Measurements from ENCODE around the gene CAMTA1.
"Not testable (repeated sequence)": the region's sequence is repeated elsewhere in the genome, so short reads cannot be mapped to it uniquely, and the experiment has no call there.

The CAMTA1 gene

DNA sequence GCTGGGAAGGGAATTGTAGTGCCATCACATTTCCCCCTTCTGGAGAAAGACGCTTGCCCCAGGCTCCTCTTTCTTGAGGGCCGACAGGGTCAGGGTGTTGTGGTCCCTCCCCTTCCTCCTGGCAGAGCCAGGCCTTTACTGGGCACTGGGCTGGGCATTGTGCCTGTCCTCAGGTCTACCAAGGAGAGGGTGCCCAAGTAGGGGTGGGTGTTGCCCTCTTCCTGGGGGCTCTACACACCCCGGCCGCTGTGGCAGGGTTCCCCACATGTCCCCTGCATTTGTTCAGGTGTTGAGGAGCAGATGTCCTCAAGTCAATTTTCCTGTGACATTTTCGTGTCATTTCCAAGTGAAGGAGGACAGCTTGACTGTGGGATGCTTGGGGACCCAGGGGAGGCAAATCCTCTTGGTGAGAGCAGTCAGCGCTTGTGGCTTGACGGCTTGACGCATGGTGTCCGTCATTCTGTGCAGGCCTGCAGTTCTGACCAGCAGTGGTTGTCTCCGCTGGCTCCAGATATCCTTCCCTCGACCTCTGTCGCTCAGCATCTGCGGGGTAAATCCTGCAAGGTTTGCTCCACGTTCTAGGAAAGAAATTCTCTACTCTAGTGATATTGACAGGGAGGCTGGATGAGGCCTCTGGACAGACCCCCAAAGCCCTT is 804.0 kb downstream of the CAMTA1 start:
- no peak for DNase-seq

DNA sequence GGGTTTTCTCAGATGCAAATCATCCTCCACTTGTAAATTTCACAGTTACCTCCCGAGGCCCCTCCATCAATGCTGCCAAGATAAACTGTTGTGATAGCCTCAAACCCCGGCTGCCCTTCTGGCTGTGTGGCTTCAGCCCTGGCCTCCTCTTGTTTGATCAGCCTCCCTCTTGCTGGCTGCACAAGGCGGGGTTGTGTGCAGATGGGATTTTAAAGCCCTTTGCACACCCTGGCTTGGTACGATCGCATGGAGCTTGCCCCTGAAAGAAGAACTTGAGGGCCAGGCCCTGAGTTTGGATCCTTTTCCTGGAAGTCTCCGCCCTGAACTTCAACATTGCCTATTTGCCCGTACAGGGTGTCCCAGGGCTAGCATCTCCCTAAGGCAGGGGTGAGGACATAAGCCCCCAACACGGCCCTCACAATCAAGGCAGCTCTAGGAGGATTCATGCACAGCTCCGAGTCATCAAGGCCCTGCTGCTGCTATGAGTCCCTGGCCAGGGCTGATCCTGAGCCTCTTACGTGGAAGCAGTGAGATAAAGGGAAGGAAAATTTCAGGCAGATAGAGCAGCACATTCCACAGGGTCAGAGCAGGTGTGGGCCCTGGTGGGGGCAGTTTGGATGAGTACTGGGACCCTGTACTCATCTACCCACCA is 804.6 kb downstream of the CAMTA1 start:
- no peak for DNase-seq

DNA sequence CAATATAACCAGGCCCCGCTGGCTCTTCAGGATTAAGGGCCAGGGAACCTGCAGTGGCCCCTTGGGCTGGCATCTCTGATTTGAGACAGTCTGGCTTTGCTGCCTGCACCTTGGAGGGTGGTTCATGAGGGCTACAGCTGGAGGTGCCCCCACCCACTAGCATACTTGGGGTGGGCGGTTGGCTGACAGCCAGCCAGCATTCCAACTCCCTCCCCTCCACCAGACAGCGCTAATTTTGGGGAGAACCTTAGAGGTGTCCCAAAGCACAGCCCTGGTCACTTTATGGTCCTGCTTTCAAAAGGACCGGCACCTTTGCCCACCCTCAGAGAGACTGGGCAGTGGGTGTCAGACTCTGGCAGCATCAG is 805.2 kb downstream of the CAMTA1 start:
- no peak for DNase-seq

DNA sequence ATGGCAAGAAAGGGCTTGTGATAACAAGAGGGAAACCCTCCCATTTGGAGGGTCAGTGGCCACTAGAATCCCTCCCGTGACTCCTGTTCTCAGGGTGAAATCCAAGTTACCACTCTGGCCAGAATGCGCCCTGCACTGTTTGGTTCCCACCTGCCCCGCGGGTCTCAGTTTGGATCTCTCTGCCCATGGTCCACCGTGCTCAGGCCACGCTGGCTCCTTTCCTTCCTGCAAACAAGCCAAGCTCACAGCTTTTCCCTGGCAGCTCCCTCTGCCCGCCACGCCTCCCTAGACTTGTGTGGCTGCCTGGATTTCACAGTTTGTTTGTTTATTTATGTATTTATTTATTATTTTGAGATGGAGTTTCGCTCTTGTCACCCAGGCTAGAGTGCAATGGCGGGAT is 806.3 kb downstream of the CAMTA1 start:
- DNase-seq: no peak

DNA sequence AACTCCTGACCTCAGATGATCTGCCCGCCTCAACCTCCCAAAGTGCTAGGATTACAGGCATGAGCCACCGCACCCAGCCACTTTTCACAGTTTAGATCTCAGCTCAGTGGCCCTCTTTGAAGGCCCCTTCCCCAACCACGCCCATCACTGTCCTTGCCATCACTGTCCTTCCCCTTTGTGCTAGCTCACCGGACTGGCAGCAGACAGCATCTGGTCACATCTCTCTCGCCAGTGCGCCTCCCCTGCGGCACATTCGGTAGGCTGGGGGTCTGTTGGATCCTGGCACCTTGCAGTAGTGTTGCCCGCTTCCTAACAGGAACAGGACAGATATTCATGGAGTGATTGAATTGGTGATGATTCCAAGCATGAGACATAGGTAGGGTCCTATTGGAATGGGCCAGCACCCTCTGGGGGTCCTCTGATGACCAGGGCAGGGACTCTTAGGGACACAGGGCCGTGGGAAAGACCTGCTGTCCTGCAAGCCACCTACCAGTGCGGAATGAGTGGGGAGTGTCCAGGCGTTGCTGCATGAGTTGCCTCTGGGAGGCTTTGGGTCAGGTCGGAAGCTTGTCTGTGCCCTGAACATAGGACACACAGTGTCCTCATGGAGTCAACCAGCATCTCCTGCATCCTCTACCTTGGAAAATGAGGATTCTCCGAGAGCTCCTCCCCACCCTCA is 807.0 kb downstream of the CAMTA1 start:
- DNase-seq: no peak

DNA sequence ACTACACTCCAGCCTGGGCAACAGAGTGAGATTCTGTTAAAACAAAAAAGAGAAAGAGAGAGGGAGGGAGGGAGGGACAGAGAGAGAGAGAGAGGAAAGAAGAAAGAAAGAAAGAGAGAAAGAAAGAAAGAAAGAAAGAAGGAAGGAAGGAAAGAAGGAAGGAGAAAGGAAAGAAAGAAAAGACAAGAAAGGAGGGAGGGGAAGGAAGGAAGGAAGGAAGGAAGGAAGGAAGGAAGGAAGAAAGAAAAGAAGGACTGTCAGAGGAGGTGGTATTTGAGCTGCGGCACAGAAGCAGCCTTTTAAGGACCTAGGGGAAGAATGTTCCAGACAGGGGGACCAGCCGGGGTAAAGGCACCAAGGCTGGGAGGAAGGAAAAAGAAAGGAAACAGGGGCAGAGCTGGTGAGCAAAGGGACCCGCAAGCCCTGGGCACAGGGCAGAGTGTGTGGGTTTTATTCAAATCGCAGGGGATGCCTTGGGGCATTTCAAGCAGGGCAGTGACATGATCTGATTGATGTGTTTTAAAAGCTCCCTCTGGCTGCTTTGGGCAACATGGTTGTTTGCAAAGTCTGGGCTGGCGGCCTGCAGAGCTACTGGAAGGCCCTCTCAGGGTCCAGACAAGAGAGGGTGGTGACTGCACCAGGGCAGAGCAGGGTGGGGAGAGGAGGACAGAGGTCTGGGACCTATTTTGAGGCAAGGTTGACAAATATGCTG is 808.9 kb downstream of the CAMTA1 start:
- DNase-seq: no peak

DNA sequence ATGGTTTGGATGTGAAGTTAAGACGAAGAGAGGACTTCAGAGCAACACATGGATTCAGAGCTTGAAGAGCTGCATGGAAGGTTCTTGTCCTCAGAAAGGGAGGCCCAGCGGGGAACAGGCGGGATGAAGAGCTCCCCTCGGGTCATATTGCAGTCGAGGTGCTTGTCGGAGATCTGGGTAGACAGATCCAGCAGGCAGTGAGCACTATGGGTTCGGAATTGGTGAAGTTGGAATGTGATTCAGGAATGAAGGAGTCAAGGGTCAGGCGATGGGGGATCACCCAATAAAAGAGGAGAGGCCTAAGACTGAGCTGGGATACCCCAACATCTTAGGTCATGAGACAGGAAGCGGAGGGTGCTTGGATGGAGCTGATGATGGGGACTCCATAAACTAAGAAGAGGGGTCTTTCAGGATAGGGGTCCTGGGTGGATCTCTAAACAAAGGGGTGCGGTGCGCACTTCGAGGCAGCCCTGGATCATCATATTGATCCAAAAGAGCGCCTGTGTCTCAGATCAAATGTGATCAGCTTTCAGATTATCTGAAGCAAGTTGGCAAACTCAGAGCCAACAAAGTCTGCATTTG is 809.6 kb downstream of the CAMTA1 start:
- no peak for DNase-seq

DNA sequence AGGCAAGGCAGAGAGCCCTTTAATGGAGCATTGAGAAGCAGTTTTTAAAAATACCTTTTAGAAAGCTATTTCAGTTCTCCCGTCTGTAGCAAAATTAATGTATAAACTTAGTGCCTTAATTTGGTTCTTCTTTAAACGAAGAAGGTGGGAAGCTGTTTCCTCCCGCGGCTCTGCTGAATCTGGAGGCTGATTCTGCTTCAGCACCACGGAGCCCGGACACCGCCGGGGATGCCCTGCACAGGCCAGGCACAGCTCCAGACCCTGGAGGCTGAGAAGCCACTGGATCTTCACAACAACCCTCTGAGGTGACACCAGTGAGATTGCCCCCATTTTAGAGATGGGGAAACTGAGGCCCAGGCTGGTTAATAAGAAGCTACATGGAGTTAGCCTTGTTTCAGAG is 810.1 kb downstream of the CAMTA1 start:
- DNase-seq: no peak

DNA sequence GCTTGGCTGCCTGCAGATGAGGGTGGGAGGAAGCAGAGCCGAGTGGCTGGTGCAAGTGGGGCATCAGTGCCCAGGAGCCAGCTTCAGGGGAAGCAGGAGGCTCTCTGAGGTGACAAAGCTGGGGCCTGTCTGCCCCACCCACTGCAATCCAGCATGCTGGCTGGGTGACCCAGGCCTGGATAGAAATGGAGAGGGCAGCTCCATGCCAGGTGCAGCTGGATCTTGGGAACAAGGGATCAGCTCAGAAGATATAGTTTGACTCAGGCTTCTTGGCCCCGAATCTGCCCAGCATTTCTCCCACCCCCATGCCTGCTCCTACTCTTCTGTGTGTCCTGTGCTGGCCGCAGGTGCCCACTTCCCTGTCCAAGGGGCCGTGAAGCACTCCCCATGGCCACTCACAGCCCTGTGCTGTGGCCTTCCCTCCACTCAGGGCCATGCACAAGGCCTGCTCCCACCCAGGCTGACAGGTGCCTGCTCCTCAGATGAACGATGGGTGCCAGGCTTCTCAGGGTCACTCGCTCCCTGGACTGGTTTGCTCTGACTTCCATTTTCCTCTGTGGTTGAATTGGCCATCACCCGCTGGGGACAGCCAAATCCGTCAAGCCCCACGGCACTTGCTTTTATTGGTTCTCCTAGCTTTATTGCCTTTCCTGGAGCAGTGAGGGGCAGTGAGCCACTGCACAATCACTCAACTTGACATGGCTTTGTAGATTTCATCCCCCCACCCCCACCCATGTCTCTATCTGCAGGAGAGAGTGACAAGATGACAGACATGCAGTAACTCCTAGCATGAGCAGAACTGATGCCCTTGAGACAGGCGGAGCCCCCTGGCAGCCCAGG is 811.1 kb downstream of the CAMTA1 start:
- DNase-seq: no peak

DNA sequence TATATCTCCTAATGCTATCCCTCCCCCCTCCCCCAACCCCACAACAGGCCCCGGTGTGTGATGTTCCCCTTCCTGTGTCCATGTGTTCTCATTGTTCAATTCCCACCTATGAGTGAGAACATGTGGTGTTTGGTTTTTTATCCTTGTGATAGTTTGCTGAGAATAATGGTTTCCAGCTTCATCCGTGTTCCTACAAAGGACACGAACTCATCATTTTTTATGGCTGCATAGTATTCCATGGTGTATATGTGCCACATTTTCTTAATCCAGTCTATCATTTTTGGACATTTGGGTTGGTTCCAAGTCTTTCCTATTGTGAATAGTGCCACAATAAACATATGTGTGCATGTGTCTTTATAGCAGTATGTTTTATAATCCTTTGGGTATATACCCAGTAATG is 812.8 kb downstream of the CAMTA1 start:
- DNase-seq: not testable (repeated sequence)

DNA sequence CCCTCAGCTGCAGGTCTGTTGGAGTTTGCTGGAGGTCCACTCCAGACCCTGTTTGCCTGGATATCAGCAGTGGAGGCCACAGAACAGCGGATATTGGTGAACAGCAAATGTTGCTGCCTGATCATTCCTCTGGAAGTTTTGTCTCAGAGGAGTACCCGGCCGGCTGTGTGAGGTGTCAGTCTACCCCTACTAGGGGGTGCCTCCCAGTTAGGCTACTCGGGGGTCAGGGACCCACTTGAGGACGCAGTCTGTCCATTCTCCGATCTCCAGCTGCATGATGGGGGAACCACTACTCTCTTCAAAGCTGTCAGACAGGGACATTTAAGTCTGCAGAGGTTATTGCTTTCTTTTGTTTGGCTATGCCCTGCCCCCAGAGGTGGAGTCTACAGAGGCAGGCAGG is 819.7 kb downstream of the CAMTA1 start:
- DNase-seq: not testable (repeated sequence)

DNA sequence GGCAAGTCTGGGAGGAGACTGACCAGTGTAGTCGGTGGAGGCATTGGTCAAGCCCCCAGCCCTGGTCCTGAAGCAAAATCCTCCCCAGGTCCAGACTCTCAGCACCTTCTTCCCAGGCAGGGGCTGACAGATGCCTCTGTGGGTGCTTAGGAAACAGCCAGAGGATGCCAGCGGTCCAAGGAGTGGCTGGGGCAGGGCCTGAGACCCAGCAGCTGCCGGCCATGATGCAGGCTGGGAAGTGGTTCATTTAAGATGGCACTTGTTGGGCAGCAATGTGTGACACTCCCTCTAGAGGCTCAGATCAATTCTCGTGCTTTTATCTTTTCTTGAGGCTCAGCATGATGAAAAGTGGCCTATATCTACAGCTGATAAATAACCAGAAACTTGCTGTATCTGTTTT is 820.8 kb downstream of the CAMTA1 start:
- no peak for DNase-seq

DNA sequence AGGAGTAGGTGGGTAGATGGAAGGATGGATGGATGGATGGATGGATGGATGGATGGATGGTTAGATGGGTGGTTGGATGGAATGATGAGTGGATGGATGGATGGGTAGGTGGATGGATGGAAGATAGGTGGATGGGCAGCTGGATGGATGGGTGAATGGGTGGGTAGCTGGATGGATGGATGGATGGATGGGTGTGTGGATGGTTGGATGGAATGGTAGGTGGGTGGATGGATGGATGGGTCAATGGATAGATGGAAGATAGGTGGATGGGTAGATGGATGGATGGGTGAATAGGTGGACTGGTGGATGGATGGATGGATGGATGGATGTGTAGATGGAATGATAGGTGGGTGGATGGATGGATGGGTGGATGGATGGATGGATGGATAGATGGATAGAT is 821.8 kb downstream of the CAMTA1 start:
- DNase-seq: no peak

DNA sequence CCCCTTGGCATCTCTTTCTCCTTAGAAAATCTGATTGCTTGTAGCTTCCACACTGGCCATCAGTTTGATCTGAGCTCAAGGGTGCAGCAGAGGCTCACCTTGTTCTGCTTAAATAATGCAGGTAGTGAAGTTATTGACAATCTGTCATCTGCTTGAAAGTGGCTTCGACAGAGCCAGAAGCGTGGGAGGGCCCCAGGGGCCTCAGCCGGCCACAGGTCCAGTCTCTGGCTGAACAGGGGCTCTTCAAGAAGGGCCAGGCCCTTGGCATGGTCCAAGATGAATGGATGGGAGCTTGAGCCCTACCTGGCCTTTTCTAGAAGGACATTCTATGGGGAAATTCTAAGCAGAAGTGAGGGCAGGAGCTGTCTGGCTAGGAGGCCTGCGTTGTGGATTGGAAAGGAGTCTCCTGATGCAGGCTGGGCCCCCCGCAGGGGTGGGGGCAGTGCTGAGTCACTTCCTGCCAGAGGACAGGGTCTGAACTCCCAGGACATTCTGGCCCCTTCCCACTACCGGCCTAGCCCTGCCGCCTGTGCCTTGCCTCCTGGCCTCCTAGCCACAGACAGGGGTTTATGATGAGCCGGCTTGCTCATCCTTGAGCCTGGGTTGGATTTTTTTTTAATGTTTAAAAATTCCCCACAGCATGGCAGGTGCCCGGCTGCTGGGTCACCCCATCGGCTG is 823.5 kb downstream of the CAMTA1 start:
- DNase-seq: no peak

DNA sequence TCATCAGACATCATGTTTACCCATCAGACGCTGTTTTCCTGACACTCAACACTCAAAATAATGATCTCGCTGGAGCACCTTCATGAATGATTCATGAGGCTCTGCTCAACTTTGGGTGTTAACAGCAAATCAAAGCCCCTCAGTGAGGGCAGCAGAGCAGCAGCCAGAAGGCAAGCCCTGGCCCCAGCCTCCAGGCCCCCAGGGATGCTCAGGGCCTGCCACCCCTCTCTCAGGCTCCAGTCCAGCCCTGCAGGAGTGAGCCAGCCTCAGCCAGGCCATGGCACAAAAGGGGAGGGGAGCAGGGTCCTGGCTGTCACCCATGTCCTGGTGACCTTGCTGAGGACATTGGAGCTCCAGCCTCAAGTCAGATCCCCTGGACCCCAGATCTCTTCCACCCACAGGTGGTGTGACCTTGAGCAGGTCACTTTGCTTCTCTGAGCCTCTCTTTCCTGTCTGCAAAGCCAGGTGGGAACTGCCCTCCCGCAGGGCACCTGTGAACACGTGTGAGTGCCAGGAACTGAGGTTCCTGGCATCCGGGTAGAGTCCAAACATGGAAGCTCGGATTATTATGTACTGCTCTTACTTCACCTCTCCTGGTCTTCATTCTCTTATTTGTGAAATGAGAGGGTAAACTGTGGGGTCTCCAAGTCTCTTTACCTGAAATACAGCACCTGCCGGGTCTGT is 824.2 kb downstream of the CAMTA1 start:
- DNase-seq: no peak

DNA sequence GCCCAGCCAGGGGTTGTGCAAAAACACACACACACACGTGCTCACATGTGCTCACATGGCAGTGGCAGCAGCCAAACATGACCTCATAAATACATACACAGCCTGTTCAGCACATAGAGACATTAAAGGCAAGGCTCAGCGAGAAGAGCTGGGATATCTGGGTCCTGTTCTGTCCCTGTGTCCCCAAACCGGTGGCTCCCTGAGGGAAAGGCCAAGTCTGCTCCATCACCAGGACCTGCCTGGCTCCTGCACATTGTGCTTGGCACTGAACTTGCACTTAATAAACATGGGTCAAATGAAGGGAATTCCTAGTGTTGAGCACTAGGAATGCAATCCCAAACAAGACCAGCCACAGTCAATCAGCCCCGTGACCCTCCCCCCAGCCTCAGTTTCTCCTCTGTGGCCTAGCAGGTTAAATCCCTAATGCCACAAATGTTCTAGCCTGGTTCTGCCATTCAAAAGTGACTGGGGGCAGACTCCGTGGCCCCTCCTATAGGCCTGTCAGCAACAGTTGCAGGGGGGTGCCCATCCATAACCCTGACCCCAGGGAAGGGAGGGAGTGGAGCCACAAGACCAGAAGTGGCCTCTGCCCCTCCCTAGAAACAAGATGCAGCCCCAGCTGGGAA is 825.0 kb downstream of the CAMTA1 start:
- no peak for DNase-seq

DNA sequence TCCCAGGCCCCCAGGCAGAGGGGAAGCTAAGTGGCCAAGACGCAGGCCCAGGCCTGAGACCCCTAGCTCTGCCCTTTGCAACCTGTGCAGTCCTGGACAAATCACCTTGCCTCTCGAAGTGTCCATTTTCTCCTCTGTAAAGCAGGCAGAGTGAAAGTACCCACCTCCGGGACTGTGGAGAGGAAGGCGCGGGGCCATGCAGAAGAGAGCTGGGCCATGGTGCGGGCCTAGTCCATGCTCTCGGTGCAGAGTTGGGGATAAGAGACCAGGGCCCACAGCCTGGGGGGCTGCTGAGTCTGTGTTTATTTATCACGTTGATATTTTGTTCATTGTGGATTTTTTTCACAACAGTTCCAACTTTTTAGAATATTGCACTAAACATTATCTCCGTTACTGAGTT is 825.7 kb downstream of the CAMTA1 start:
- no peak for DNase-seq

DNA sequence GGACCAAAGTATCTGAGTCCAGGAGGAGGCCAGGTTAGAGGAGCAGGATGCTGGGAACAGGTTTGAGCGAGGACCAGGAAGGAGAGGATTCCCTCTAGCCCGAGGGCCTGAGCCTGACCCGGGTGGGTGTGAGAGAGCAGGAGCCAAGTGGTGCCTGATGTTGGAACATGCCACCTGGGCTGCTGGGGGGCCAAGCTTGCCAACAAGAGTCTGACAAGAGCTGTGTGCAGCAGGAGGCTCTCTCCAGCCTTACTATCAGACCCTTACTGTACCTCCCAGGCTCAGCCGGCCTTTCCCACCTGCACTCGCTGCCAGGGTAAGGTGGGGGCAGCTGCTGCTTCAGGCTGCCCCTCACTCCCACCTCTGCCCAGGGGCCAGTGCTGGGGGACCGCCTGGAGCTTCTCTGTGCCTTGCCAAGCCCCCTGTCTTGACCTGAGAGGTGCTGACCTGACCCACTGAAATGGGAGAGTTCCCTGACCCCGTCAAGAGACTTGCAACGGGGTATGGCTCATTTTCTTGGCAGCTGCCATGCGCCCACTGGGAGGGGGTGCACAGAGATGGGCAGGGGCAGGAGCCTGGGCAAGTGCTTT is 826.3 kb downstream of the CAMTA1 start:
- no peak for DNase-seq

DNA sequence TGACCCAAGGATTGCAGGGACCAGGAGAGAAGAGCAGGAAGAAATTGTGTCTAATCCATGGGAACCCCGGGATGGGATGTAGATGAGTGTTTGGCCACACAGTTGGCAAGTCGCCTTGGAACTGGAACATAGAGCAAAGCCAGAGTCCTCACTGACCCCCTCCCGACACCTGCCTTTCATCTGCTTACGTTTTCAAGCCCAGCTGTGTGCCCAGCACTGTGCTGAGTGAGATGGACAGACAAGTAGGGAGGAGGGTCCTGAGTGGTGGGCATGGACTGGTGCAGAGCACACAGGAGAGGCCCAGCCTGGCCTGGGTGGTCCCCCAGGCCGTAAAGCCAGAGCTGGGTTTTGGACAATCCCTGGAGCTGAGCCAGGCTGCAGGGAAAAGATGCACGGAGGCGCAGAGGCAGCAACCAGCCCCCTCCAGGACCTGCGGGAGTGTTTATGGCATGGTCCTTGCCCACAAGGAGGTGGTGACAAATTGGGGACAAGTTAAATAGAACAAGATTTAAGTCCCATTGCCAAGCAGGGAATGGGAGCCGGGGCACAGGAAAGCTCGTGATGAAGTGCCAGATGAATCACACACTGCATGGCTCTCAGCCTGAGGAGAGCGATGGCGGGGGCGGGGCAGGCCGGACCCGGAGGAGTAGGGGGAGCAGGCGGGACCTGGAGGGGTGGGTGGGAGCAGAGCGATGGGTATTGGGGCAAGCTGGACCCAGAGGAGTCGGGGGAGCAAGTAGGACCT is 828.0 kb downstream of the CAMTA1 start:
- no peak for DNase-seq

DNA sequence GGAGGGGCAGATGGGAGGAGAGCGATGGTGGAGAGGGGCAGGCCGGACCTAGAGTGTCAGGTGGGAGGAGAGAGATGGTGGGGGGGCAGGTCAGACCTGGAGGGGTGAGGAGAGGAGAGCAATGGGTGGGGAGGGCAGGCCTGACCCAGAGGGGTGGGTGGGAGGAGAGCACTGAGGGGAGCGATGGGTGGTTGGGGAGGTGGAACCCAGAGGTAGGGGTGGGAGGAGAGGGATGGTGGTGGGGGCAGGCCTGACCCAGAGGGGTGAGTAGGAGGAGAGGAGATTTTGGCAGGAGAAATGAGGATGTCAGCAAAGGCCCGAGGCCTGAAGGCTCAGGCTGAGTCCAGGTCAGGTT is 828.6 kb downstream of the CAMTA1 start:
- DNase-seq: no peak

Data from GDM1 (cell line).